HEK293 (cell line): ENCODE measurements around the gene KCNB1.

Source experiments
- CTCF ChIA-PET: fragments of 350-600 bp; formaldehyde crosslinking; extraction: SDS; loops from one replicate; lab custom pipeline; 2021; ENCODE audit warnings: antibody characterized with exemption; lab: Yijun Ruan, JAX
- POLR2A ChIA-PET: fragments of 300-600 bp; formaldehyde crosslinking; extraction: SDS; loops from one replicate; lab custom pipeline; 2020; ENCODE audit warnings: antibody characterized with exemption, inconsistent platforms; lab: Yijun Ruan, JAX
- H3K27ac ChIP-seq: fragments of 200-500 bp; sonication (Bioruptor generic); 2 replicates; pipeline ENCODE4 v1.5.1; 2014; ENCODE audit warnings: low read depth, low read length, control low read depth, inconsistent platforms; ENCODE audit errors: extremely low read depth
- H3K36me3 ChIP-seq, 2 experiments: fragments of 200-500 bp in 1 of 2; sonication (Bioruptor generic) in 1 of 2; 1 replicate in 1 of 2; 2 replicates in 1 of 2; pipeline ENCODE4 v1.5.1; 2014 to 2017; ENCODE audit warnings: inconsistent platforms in 2 of 2, low read length in 2 of 2; ENCODE audit not compliant: control insufficient read depth in 2 of 2, insufficient read depth in 1 of 2
- H3K4me1 ChIP-seq: fragments of 200-500 bp; sonication (Bioruptor generic); 2 replicates; pipeline ENCODE4 v1.5.1; 2014; ENCODE audit warnings: mild to moderate bottlenecking, low read length, inconsistent platforms; ENCODE audit not compliant: control insufficient read depth, insufficient read depth
- H3K4me3 ChIP-seq: 2 replicates; pipeline ENCODE4 v1.5.1; 2011; ENCODE audit warnings: low read depth, mild to moderate bottlenecking, control low read depth, low read length, moderate library complexity
- H3K9me3 ChIP-seq: fragments of 200-500 bp; sonication (Bioruptor generic); 2 replicates; pipeline ENCODE4 v1.5.1; 2014; ENCODE audit warnings: low read depth, low read length, inconsistent platforms; ENCODE audit not compliant: control insufficient read depth, insufficient read depth
- GLI4 ChIP-seq: fragments of 450-650 bp; formaldehyde crosslinking; IDR thresholded peaks from 2 replicates; pipeline ENCODE4 v1.5.1; 2016; ENCODE audit warnings: missing biosample characterization, missing genetic modification characterization
- GLIS1 ChIP-seq: fragments of 450-650 bp; formaldehyde crosslinking; IDR thresholded peaks from 2 replicates; pipeline ENCODE4 v1.5.1; 2016; ENCODE audit warnings: missing biosample characterization, missing genetic modification characterization
- KLF1 ChIP-seq: fragments of 450-650 bp; formaldehyde crosslinking; IDR thresholded peaks from 2 replicates; pipeline ENCODE4 v1.5.1; 2016; ENCODE audit warnings: missing biosample characterization, missing genetic modification characterization
- KLF7 ChIP-seq: fragments of 450-650 bp; formaldehyde crosslinking; IDR thresholded peaks from 2 replicates; pipeline ENCODE4 v1.5.1; 2016; ENCODE audit warnings: missing biosample characterization, missing genetic modification characterization, borderline replicate concordance
- KLF8 ChIP-seq: fragments of 450-650 bp; formaldehyde crosslinking; IDR thresholded peaks from 2 replicates; pipeline ENCODE4 v1.5.1; 2016; ENCODE audit warnings: missing biosample characterization, missing genetic modification characterization
- REPIN1 ChIP-seq: fragments of 450-650 bp; formaldehyde crosslinking; IDR thresholded peaks from 2 replicates; pipeline ENCODE4 v1.5.1; 2017; ENCODE audit warnings: missing biosample characterization, missing genetic modification characterization, low read depth
- TRIM28 ChIP-seq: IDR thresholded peaks from 2 replicates; pipeline ENCODE4 v1.6.1; 2011; ENCODE audit warnings: low read length, control low read depth, borderline replicate concordance
- WT1 ChIP-seq: fragments of 450-650 bp; formaldehyde crosslinking; IDR thresholded peaks from 2 replicates; pipeline ENCODE4 v1.5.1; 2016; ENCODE audit warnings: missing biosample characterization, missing genetic modification characterization
- YY1 ChIP-seq: fragments of 450-650 bp; formaldehyde crosslinking; IDR thresholded peaks from 2 replicates; pipeline ENCODE4 v1.5.1; 2018; ENCODE audit warnings: missing biosample characterization, missing genetic modification characterization
- ZBTB21 ChIP-seq: fragments of 450-650 bp; formaldehyde crosslinking; IDR thresholded peaks from 2 replicates; pipeline ENCODE4 v1.5.1; 2017; ENCODE audit warnings: missing biosample characterization, missing genetic modification characterization
- ZBTB8A ChIP-seq: fragments of 450-650 bp; formaldehyde crosslinking; IDR thresholded peaks from 2 replicates; pipeline ENCODE4 v1.5.1; 2016; ENCODE audit warnings: missing biosample characterization, missing genetic modification characterization
- ZEB2 ChIP-seq: fragments of 450-650 bp; formaldehyde crosslinking; IDR thresholded peaks from 2 replicates; pipeline ENCODE4 v1.5.1; 2016; ENCODE audit warnings: missing biosample characterization, missing genetic modification characterization
- ZNF10 ChIP-seq: fragments of 450-650 bp; formaldehyde crosslinking; IDR thresholded peaks from 2 replicates; pipeline ENCODE4 v1.5.1; 2017; ENCODE audit warnings: missing biosample characterization, missing genetic modification characterization
- ZNF133 ChIP-seq: fragments of 450-650 bp; formaldehyde crosslinking; IDR thresholded peaks from 2 replicates; pipeline ENCODE4 v1.5.1; 2016; ENCODE audit warnings: missing biosample characterization, missing genetic modification characterization
- ZNF214 ChIP-seq: fragments of 450-650 bp; formaldehyde crosslinking; IDR thresholded peaks from 2 replicates; pipeline ENCODE4 v1.5.1; 2017; ENCODE audit warnings: missing biosample characterization, mild to moderate bottlenecking, missing genetic modification characterization, borderline replicate concordance
- ZNF292 ChIP-seq: fragments of 450-650 bp; formaldehyde crosslinking; IDR thresholded peaks from 2 replicates; pipeline ENCODE4 v1.5.1; 2016; ENCODE audit warnings: low read depth, missing biosample characterization, missing genetic modification characterization, borderline replicate concordance
- ZNF350 ChIP-seq: fragments of 450-650 bp; formaldehyde crosslinking; IDR thresholded peaks from 2 replicates; pipeline ENCODE4 v1.5.0; 2017; ENCODE audit warnings: missing biosample characterization, mild to moderate bottlenecking, missing genetic modification characterization
- ZNF610 ChIP-seq: fragments of 450-650 bp; formaldehyde crosslinking; IDR thresholded peaks from 2 replicates; pipeline ENCODE4 v1.5.1; 2016; ENCODE audit warnings: missing biosample characterization, missing genetic modification characterization, borderline replicate concordance
- ZNF626 ChIP-seq: fragments of 450-650 bp; sonication (Bioruptor Pico); formaldehyde crosslinking; IDR thresholded peaks from 2 replicates; pipeline ENCODE4 v1.5.1; 2018; ENCODE audit warnings: missing biosample characterization, missing genetic modification characterization, inconsistent platforms
- ZNF791 ChIP-seq: fragments of 450-650 bp; formaldehyde crosslinking; IDR thresholded peaks from 2 replicates; pipeline ENCODE4 v1.5.1; 2016; ENCODE audit warnings: missing biosample characterization, missing genetic modification characterization
- TF ChIP-seq, protein P1 (sequence below): fragments of 450-650 bp; formaldehyde crosslinking; IDR thresholded peaks from 2 replicates; pipeline ENCODE4 v1.5.1; 2016; ENCODE audit warnings: missing biosample characterization, missing genetic modification characterization
- TF ChIP-seq, protein P2 (sequence below): fragments of 450-650 bp; formaldehyde crosslinking; IDR thresholded peaks from 2 replicates; pipeline ENCODE4 v1.5.1; 2016; ENCODE audit warnings: missing biosample characterization, missing genetic modification characterization, borderline replicate concordance
- TF ChIP-seq, protein P3 (sequence below): fragments of 450-650 bp; formaldehyde crosslinking; IDR thresholded peaks from 2 replicates; pipeline ENCODE4 v1.5.1; 2016; ENCODE audit warnings: missing biosample characterization, missing genetic modification characterization

Gene KCNB1

GRCh38 chr20:49426395-49426794, 56.1 kb downstream of the KCNB1 start:
- CTCF ChIA-PET = no interaction called here
- TF ChIP-seq ZNF133 (no peak), REPIN1 (tag by site-specific recombination) (no peak), ZBTB21 (tag by site-specific recombination) (no peak), KLF8 (tag by site-specific recombination) (no peak)
- POLR2A ChIA-PET = interaction anchor here (0.6 kb wide), 1 partner anchor 553 kb away, joined by 3 read pairs; no protein-coding TSS in a partner anchor

DNA sequence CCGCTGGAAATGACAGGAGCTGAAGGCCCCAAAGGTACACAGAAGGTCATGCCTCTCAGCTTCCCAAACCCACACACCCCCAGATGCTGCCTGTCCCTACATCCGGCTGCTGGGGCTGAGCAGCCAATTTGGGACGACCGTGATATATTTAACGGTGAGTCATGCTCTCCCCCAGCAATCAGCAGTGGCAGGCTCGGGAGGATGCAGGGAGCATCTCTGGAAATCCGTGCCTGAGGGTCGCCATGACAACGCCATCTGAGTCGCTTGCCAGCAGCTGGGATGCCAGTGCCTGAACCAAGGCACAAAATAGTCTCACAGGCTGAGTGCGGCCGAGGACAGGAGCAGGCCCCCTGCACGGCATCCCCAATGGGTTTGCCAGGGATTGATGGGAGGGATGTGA, 57.9 kb downstream of the KCNB1 start:
- POLR2A ChIA-PET = no interaction called here
- CTCF ChIA-PET = interaction anchor here (0.6 to 1.7 kb wide), 3 partner anchors 39 to 102 kb away, joined by 3 to 7 read pairs (median 4); no protein-coding TSS in a partner anchor
- no peak overlapping the region for H3K27ac ChIP-seq
- no peak overlapping the region for H3K4me3 ChIP-seq
- no peak for TF ChIP-seq YY1
- TF ChIP-seq TRIM28 = no peak
- no peaks in the 10 kb centered on the region for H3K9me3 ChIP-seq
- H3K4me1 ChIP-seq = no peaks in the 10 kb centered on the region
- H3K36me3 ChIP-seq = no peaks in the 10 kb centered on the region

More at GRCh38 chr20:49426395-49426794, 56.1 kb downstream of the KCNB1 start:
- Histone ChIP-seq H3K27ac (no peak overlapping the region), H3K9me3 (no peaks in the 10 kb centered on the region), H3K36me3 (no peaks in the 10 kb centered on the region), H3K4me1 (no peaks in the 10 kb centered on the region), H3K4me3 (no peak overlapping the region)

GRCh38 chr20:49422161-49422560, 60.3 kb downstream of the KCNB1 start:
- H3K4me1 ChIP-seq = no peaks in the 10 kb centered on the region
- H3K27ac ChIP-seq = no peak overlapping the region

More at GRCh38 chr20:49422161-49422560, 60.3 kb downstream of the KCNB1 start:
- Histone ChIP-seq H3K36me3 (no peaks in the 10 kb centered on the region), H3K4me3 (no peak overlapping the region), H3K9me3 (no peaks in the 10 kb centered on the region)
- ChIA-PET POLR2A (no interaction called here), CTCF (no interaction called here)
- TF ChIP-seq WT1 (tag by site-specific recombination) = no peak
- no peak for TF ChIP-seq KLF1
- no peak for TF ChIP-seq ZNF292 (tag by site-specific recombination)
- no peak for TF ChIP-seq ZNF10 (tag by site-specific recombination)
- TF ChIP-seq, protein P1, sequence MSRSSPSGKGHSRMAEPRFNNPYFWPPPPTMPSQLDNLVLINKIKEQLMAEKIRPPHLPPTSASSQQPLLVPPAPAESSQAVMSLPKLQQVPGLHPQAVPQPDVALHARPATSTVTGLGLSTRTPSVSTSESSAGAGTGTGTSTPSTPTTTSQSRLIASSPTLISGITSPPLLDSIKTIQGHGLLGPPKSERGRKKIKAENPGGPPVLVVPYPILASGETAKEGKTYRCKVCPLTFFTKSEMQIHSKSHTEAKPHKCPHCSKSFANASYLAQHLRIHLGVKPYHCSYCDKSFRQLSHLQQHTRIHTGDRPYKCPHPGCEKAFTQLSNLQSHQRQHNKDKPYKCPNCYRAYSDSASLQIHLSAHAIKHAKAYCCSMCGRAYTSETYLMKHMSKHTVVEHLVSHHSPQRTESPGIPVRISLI = no peak
- no peak for TF ChIP-seq ZNF350 (tag by site-specific recombination)
- TF ChIP-seq, protein P2, sequence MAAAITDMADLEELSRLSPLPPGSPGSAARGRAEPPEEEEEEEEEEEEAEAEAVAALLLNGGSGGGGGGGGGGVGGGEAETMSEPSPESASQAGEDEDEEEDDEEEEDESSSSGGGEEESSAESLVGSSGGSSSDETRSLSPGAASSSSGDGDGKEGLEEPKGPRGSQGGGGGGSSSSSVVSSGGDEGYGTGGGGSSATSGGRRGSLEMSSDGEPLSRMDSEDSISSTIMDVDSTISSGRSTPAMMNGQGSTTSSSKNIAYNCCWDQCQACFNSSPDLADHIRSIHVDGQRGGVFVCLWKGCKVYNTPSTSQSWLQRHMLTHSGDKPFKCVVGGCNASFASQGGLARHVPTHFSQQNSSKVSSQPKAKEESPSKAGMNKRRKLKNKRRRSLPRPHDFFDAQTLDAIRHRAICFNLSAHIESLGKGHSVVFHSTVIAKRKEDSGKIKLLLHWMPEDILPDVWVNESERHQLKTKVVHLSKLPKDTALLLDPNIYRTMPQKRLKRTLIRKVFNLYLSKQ (tag by site-specific recombination) = no peak
- TF ChIP-seq ZEB2 (tag by site-specific recombination) = no peak
- TF ChIP-seq KLF7 = no peak
- TF ChIP-seq, protein P3, sequence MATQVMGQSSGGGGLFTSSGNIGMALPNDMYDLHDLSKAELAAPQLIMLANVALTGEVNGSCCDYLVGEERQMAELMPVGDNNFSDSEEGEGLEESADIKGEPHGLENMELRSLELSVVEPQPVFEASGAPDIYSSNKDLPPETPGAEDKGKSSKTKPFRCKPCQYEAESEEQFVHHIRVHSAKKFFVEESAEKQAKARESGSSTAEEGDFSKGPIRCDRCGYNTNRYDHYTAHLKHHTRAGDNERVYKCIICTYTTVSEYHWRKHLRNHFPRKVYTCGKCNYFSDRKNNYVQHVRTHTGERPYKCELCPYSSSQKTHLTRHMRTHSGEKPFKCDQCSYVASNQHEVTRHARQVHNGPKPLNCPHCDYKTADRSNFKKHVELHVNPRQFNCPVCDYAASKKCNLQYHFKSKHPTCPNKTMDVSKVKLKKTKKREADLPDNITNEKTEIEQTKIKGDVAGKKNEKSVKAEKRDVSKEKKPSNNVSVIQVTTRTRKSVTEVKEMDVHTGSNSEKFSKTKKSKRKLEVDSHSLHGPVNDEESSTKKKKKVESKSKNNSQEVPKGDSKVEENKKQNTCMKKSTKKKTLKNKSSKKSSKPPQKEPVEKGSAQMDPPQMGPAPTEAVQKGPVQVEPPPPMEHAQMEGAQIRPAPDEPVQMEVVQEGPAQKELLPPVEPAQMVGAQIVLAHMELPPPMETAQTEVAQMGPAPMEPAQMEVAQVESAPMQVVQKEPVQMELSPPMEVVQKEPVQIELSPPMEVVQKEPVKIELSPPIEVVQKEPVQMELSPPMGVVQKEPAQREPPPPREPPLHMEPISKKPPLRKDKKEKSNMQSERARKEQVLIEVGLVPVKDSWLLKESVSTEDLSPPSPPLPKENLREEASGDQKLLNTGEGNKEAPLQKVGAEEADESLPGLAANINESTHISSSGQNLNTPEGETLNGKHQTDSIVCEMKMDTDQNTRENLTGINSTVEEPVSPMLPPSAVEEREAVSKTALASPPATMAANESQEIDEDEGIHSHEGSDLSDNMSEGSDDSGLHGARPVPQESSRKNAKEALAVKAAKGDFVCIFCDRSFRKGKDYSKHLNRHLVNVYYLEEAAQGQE = no peak
- no peak for TF ChIP-seq GLIS1 (tag by site-specific recombination)
- no peak for TF ChIP-seq ZNF791 (tag by site-specific recombination)
- TF ChIP-seq ZNF214 (tag by site-specific recombination) = no peak
- no peak for TF ChIP-seq ZNF626 (tag by site-specific recombination)
- TF ChIP-seq ZBTB8A (tag by site-specific recombination) = no peak
- no peak for TF ChIP-seq GLI4 (tag by site-specific recombination)
- TF ChIP-seq ZNF610 (tag by site-specific recombination) = no peak
